ENCODE results near the gene TMEM150B.
"Not testable (repeated sequence)": the region's sequence is repeated elsewhere in the genome, so short reads cannot be mapped to it uniquely, and the experiment has no call there.

DNA sequence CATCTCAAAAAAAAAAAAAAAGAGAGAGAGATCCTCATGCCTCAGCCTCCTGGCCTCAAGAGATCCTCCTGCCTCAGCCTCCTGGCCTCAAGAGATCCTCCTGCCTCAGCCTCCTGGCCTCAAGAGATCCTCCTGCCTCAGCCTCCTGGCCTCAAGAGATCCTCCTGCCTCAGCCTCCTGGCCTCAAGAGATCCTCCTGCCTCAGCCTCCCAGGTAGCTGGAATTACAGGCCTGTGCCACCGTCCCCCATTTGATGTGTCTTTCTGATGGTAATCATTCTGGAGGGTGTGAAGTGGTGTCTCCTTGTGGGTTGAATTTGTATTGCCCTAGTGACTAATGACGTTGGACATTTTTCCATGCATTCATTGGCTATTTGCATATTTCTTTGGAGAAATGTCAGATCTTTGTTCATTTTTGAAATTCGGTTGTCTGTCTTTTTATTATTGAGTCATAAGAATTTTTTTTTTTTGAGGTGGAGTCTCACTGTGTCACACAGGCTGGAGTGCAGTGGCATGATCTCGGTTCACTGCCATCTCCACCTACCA, 3.7 kb upstream of the TMEM150B start:
- not testable (repeated sequence) for TF ChIP-seq CTCF (IDR thresholded peaks at IDR 0.05; ENCODE audit: insufficient read depth, low read length, poor library complexity, severe bottlenecking); EZH2phosphoT487 (conservative IDR thresholded peaks at IDR 0.05; ENCODE audit: low read length)

All from SU-DHL-6 (cell line).